ENCODE data around the gene SLC39A5. TPM values are rescaled to one million over a fixed set of nuclear protein-coding genes. Genes with fewer than 3 reads are reported as not detected.

The SLC39A5 gene
- total and polyA plus RNA-seq, 2 experiments from 2014 or later: not detected

- 86 to 87% methylated on average over 3 of the region's 3 CpGs for WGBS, 2 experiments (ENCODE audit: low coverage in 1 of 2, low lambda C conversion rate in 2 of 2, missing lambda C conversion rate in 2 of 2)
- in situ Hi-C loops (cut with MboI): no loop called here
- H3K79me2 ChIP-seq (ENCODE audit: insufficient read depth): peaks cover 91% of the 10 kb centered on the region
Observed at GRCh38 chr12:56216461-56216860, 13.4 kb upstream of the SLC39A5 start.

GRCh38 chr12:56219840-56220239 lies 10.0 kb upstream of the SLC39A5 start:
- Histone ChIP-seq H3K4me2 (ENCODE audit: unreplicated experiment) (peak overlapping the region; percentile 90), H3K9ac (no peak overlapping the region), H3F3A (ENCODE audit: insufficient read depth) (peaks cover 19% of the 10 kb centered on the region), H3K27ac (no peak overlapping the region), H4K20me1 (ENCODE audit: insufficient read depth) (no peaks in the 10 kb centered on the region), H3K79me2 (ENCODE audit: insufficient read depth) (peaks cover 62% of the 10 kb centered on the region), H3K9me3 (ENCODE audit: low read depth) (no peaks in the 10 kb centered on the region), H3K9me2 (ENCODE audit: insufficient read depth) (no peaks in the 10 kb centered on the region), H3K4me3 (peak overlapping the region; percentile 98; the same call in 1 of the 2 replicates), H2AFZ (no peak overlapping the region), H3K27me3 (replicated peaks; ENCODE audit: insufficient read depth) (no peaks in the 10 kb centered on the region), H3K4me1 (ENCODE audit: insufficient read depth) (peaks cover 15% of the 10 kb centered on the region), H3K36me3 (ENCODE audit: low read depth) (peaks cover 11% of the 10 kb centered on the region)
- in situ Hi-C loops (cut with MboI): no loop called here
- 94 to 97% methylated on average over 9 of the region's 9 CpGs for WGBS, 2 experiments (ENCODE audit: low coverage in 1 of 2, low lambda C conversion rate in 2 of 2, missing lambda C conversion rate in 2 of 2)
- no peak for DNase-seq
- TF ChIP-seq EZH2phosphoT487 (IDR thresholded peaks at IDR 0.05; ENCODE audit: insufficient read depth, low read depth): no peak
- TF ChIP-seq EZH2 (IDR thresholded peaks at IDR 0.05; ENCODE audit: insufficient read depth, poor library complexity, severe bottlenecking): no peak

More at GRCh38 chr12:56216461-56216860, 13.4 kb upstream of the SLC39A5 start:
- Histone ChIP-seq H3K27ac (no peak overlapping the region), H3K4me1 (ENCODE audit: insufficient read depth) (0 out of 2 replicates have a peak, but pooled peaks cover 3% of the 10 kb centered on the region), H3K36me3 (ENCODE audit: low read depth) (peaks cover 43% of the 10 kb centered on the region), H3F3A (ENCODE audit: insufficient read depth) (peaks cover 26% of the 10 kb centered on the region), H3K4me3 (no peak overlapping the region), H3K27me3 (replicated peaks; ENCODE audit: insufficient read depth) (no peaks in the 10 kb centered on the region), H2AFZ (no peak overlapping the region), H3K9ac (no peak overlapping the region), H4K20me1 (ENCODE audit: insufficient read depth) (no peaks in the 10 kb centered on the region; the same call in 1 of the 2 replicates), H3K4me2 (ENCODE audit: unreplicated experiment) (no peak overlapping the region), H3K9me3 (ENCODE audit: low read depth) (no peaks in the 10 kb centered on the region), H3K9me2 (ENCODE audit: insufficient read depth) (no peaks in the 10 kb centered on the region)
- no peak for DNase-seq
- TF ChIP-seq EZH2 (IDR thresholded peaks at IDR 0.05; ENCODE audit: insufficient read depth, poor library complexity, severe bottlenecking): no peak
- no peak for TF ChIP-seq EZH2phosphoT487 (IDR thresholded peaks at IDR 0.05; ENCODE audit: insufficient read depth, low read depth)

GRCh38 chr12:56220611-56221231 lies 9.1 kb upstream of the SLC39A5 start:
- Histone ChIP-seq H3K9me2 (ENCODE audit: insufficient read depth) (no peaks in the 10 kb centered on the region), H2AFZ (peak overlapping the region; percentile 83), H3K36me3 (ENCODE audit: low read depth) (peaks cover 6% of the 10 kb centered on the region; the same call in 1 of the 2 replicates), H3K9me3 (ENCODE audit: low read depth) (no peaks in the 10 kb centered on the region), H3K4me1 (ENCODE audit: insufficient read depth) (peaks cover 15% of the 10 kb centered on the region), H3K4me2 (ENCODE audit: unreplicated experiment) (peak overlapping the region; percentile 90), H3K27ac (peak overlapping the region; percentile 94), H4K20me1 (ENCODE audit: insufficient read depth) (no peaks in the 10 kb centered on the region), H3K27me3 (replicated peaks; ENCODE audit: insufficient read depth) (no peaks in the 10 kb centered on the region), H3K9ac (peak overlapping the region; percentile 90), H3K79me2 (ENCODE audit: insufficient read depth) (peaks cover 54% of the 10 kb centered on the region), H3F3A (ENCODE audit: insufficient read depth) (peaks cover 19% of the 10 kb centered on the region), H3K4me3 (peak overlapping the region; percentile 98)
- in situ Hi-C loops (cut with MboI): no loop called here
- 4 to 5% methylated on average over 10 of the region's 10 CpGs for WGBS, 2 experiments (ENCODE audit: low coverage in 1 of 2, low lambda C conversion rate in 2 of 2, missing lambda C conversion rate in 2 of 2)
- DNase-seq: peak; percentile 66
- TF ChIP-seq EZH2phosphoT487 (IDR thresholded peaks at IDR 0.05; ENCODE audit: insufficient read depth, low read depth) (no peak), EZH2 (IDR thresholded peaks at IDR 0.05; ENCODE audit: insufficient read depth, poor library complexity, severe bottlenecking) (no peak)

GRCh38 chr12:56221232-56221756 lies 8.6 kb upstream of the SLC39A5 start:
- Histone ChIP-seq H3K79me2 (ENCODE audit: insufficient read depth) (peaks cover 48% of the 10 kb centered on the region), H3K27me3 (replicated peaks; ENCODE audit: insufficient read depth) (no peaks in the 10 kb centered on the region), H3K36me3 (ENCODE audit: low read depth) (0 out of 2 replicates have a peak, but pooled peaks cover 2% of the 10 kb centered on the region), H4K20me1 (ENCODE audit: insufficient read depth) (no peaks in the 10 kb centered on the region), H3K9ac (peak overlapping the region; percentile 90), H3F3A (ENCODE audit: insufficient read depth) (peaks cover 19% of the 10 kb centered on the region), H3K4me2 (ENCODE audit: unreplicated experiment) (peak overlapping the region; percentile 90), H3K9me3 (ENCODE audit: low read depth) (no peaks in the 10 kb centered on the region), H3K27ac (peak overlapping the region; percentile 94), H3K9me2 (ENCODE audit: insufficient read depth) (no peaks in the 10 kb centered on the region), H2AFZ (peak overlapping the region; percentile 83), H3K4me3 (peak overlapping the region; percentile 98), H3K4me1 (ENCODE audit: insufficient read depth) (peaks cover 15% of the 10 kb centered on the region)
- in situ Hi-C loops (cut with MboI): no loop called here
- TF ChIP-seq EZH2 (IDR thresholded peaks at IDR 0.05; ENCODE audit: insufficient read depth, poor library complexity, severe bottlenecking) (no peak), EZH2phosphoT487 (IDR thresholded peaks at IDR 0.05; ENCODE audit: insufficient read depth, low read depth) (no peak)
- DNase-seq: peak; percentile 90
- 1 to 3% methylated on average over 17 to 21 of the region's 21 CpGs for WGBS, 2 experiments (ENCODE audit: low coverage in 1 of 2, low lambda C conversion rate in 2 of 2, missing lambda C conversion rate in 2 of 2)
